UCSD-AML1 (cell line): ENCODE results near the gene INPP5A.
A peak's percentile ranks its signal among the peaks of the same experiment; 100 is the strongest.
"Not testable (repeated sequence)": the region's sequence is repeated elsewhere in the genome, so short reads cannot be mapped to it uniquely, and the experiment has no call there.

ENCODE experiments used
- DNase-seq: peaks from one replicate; lab custom pipeline; 2025; ENCODE audit not compliant: unreplicated experiment; lab: John Stamatoyannopoulos, UW

Gene INPP5A

GRCh38 chr10:132668048-132668394 lies 130.4 kb downstream of the INPP5A start:
- DNase-seq, result no peak

GRCh38 chr10:132669208-132669861 lies 131.7 kb downstream of the INPP5A start:
- no peak for DNase-seq

DNA sequence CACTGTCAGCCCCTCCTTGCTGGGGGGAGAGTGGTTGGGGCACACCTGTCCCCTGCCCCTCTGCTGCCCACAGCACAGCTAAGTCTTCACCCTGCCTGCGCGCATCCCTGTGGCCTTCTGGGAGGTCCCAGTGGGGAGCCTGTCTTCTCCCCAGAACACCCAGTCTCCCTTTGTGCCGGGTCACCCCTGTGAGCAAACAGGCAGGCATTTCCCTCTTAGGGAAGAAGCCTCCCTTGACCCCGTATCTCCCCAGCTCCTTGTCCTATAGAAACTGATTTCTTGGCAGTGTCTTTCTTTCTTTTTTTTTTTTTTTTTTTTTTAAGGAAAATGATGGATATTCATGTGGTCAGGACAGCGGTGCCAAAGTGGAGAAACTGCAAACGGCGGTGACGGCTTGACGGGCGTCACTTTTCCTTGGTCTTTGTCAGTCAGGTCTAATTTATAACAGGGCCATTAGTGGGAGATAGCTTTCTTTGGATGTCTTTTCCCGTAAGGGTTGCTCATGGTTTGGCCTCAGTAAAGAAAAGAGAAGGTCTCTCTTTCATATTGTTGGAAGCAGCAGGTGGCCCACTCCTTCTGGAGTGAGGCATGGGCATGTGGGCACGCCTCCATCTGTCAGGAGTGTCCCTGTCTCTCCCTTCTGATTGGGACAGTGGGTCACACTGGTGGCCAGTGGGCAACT lies 133.1 kb downstream of the INPP5A start:
- DNase-seq, result no peak

GRCh38 chr10:132671228-132672154 lies 133.9 kb downstream of the INPP5A start:
- no peak for DNase-seq

GRCh38 chr10:132673746-132674145 lies 136.2 kb downstream of the INPP5A start:
- DNase-seq, result not testable (repeated sequence)

DNA sequence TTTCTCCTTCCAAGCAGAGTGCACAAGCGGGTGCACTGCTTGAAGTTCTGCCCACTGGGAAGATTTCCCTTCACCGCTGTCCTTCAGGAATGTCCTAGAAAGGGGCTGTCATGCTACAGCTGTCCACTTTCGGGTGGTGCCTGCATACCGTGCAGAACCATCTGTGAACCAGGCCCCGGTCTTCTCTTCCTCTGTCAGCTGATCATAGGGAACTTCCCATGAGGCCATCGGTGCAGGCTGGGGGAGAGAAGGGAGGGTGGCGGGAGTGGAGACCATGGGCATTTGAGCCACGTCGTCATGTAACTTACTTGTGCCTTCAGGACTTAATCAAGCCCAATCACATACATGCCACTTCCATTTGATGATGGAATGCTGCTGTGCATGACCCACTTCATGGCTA lies 136.7 kb downstream of the INPP5A start:
- DNase-seq, result no peak

GRCh38 chr10:132675031-132675740 lies 137.6 kb downstream of the INPP5A start:
- no peak for DNase-seq

GRCh38 chr10:132676193-132676891 lies 138.8 kb downstream of the INPP5A start:
- no peak for DNase-seq

- no peak for DNase-seq
These were observed 139.5 kb downstream of the INPP5A start for GRCh38 chr10:132677096-132677472.

GRCh38 chr10:132677473-132678227 lies 140.1 kb downstream of the INPP5A start:
- no peak for DNase-seq

GRCh38 chr10:132678436-132679216 lies 141.0 kb downstream of the INPP5A start:
- DNase-seq, result no peak

- DNase-seq, result no peak
These were observed 141.6 kb downstream of the INPP5A start for GRCh38 chr10:132679217-132679595.

GRCh38 chr10:132679640-132680039 lies 142.1 kb downstream of the INPP5A start:
- no peak for DNase-seq

GRCh38 chr10:132680741-132681140 lies 143.2 kb downstream of the INPP5A start:
- not testable (repeated sequence) for DNase-seq

DNA sequence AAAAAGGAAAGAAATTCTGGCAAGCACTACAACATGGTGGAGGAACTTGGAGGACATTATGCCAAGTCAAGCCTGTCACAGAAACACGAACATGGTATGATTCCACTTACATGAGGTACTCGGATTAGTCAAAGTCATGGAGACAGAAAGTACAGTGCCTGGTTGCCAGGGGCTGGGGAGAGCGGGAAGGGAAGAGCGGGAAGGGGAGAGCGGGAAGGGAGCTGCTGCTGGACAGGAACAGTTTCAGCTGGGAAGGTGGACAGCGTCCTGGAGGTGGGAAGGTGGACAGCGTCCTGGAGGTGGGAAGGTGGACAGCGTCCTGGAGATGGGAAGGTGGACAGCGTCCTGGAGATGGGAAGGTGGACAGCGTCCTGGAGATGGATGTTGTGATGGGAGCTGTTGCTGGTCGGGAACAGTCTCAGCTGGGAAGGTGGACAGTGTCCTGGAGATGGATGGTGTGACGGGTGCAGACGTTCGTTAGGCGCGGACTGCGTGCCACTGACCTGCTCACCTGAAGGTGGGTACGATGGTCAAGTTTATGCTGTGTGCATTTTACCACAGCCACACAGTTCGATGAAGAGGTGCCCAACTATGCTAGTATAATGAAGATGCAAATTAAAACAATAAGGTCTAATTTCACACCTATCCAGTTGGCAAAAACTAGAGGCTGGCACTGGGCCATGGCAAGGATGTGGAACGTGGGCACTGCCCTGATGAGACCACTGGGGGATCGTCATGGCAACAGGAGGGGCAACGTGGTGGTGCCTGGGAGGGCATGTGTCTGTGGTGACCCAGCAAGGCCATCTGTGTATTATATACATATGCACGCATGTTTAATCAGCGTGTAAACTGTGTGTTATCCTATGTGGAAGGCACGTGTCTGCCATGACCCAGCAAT lies 144.5 kb downstream of the INPP5A start:
- DNase-seq, result no peak

DNA sequence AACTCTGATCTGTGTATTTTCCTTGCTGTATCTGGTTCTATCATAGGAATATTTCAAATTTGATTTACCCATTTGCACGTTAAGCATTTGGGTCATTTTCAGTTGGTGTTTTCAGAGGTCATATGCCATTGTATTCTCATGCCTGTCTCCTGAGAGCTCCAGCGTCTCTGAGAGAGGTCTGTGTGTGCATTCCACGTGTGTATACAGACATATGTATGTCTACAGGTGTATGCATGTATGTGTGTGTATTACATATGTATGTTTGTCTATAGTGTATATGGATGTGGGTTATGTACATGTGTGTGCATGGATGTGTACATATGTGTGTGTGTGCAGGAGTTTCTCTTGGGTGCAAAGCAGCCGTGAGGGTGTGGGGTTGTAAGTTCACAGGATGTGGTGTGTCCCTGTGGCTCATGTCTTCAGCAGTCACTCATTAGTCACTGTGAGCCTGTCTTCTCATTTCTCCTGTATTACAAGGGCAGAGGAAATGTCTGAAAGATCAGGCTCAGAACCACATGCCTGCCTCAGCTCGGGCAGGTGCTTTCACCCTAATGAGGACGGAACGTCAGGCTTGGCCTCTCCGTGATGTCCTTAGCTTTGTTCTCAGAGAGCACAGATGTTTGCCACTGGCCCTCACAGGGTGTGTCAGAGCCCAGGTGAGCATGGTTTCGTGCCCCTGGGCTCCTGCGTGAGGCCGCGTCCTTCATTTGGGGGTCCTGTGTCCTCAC lies 146.7 kb downstream of the INPP5A start:
- DNase-seq, result peak; percentile 37

- peak; percentile 42 for DNase-seq
These were observed 147.7 kb downstream of the INPP5A start for GRCh38 chr10:132685101-132685891.
